ENCODE data around the gene C19orf81. TPM values are rescaled to one million over a fixed set of nuclear protein-coding genes. Genes with fewer than 3 reads are reported as not detected.

C19orf81 gene
- total RNA-seq, 4 donors from 2014 or later = not detected

DNA sequence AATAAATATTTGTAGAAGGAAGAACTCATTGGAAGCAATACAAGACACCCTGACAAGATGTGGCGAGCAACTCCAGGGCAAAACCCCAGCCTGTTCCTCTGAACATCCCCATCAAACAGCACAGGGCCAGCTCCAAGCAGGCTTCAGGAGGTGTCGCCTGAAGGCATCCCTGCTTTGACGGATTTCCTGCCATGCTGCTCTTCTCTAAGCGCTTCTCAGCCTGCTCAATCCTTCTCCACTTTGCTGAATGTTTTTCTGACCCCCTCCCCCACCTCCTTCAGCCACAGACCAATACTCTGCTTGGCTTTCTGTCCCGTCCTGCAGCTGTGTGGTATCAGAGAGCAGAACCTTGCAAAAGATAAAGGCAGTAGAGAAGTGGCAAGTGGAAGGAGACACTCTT lies 28.4 kb downstream of the C19orf81 start:
- 33 to 46% methylated on average over 3 to 4 of the region's 5 CpGs for WGBS, 2 donors (ENCODE audit: low coverage in 1 of 2)

DNA sequence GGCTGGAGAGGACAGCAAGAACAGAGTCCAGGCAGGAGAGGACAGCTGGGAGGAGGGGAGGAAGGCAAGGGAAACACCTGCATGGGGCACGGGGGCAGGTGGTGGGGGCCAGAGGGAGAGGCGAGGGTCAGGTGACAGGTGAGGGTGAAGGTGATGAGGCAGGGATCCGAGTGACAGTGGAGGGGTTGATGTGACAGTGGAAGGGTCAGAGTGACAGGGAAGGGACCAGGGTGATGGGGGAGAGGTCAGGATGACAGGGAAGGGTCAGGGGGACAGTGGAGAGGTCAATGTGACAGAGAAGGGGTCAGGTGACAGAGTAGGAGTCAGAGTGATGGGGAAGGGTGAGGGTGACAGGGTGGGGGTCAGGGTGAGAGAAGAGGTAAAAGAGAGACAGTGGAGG lies 29.1 kb downstream of the C19orf81 start:
- Histone ChIP-seq H3K4me3 (no peak overlapping the region), H3K4me1 (peaks cover 0 to 6% (median 2%) of the 10 kb centered on the region in 3 donors), H3K27me3 (peaks cover 83% of the 10 kb centered on the region), H3K36me3 (no peaks in the 10 kb centered on the region), H3K9me3 (peaks cover 0 to 7% (median 0%) of the 10 kb centered on the region in 3 donors), H3K27ac (no peak overlapping the region)
- WGBS, 2 donors (ENCODE audit: low coverage in 1 of 2) = 45 to 50% methylated on average over 1 to 3 of the region's 3 CpGs
- TF ChIP-seq EP300 (IDR thresholded peaks at IDR 0.05) (no peak), POLR2A (IDR thresholded peaks at IDR 0.05) (no peak), POLR2AphosphoS5 (IDR thresholded peaks at IDR 0.05) (no peak), CTCF (IDR thresholded peaks at IDR 0.05) (no peak)
- ATAC-seq = no peak

More for the DNA sequence above, 28.4 kb downstream of the C19orf81 start:
- H3K27me3 ChIP-seq = peaks cover 83% of the 10 kb centered on the region
- TF ChIP-seq EP300 (IDR thresholded peaks at IDR 0.05) (no peak), CTCF (IDR thresholded peaks at IDR 0.05) (no peak), POLR2A (IDR thresholded peaks at IDR 0.05) (no peak), POLR2AphosphoS5 (IDR thresholded peaks at IDR 0.05) (no peak)
- H3K4me3 ChIP-seq = no peak overlapping the region
- ATAC-seq = no peak
- H3K9me3 ChIP-seq = peaks cover 0 to 7% (median 0%) of the 10 kb centered on the region in 3 donors
- peaks cover 0 to 6% (median 2%) of the 10 kb centered on the region in 3 donors for H3K4me1 ChIP-seq
- no peak overlapping the region for H3K27ac ChIP-seq
- H3K36me3 ChIP-seq = no peaks in the 10 kb centered on the region

DNA sequence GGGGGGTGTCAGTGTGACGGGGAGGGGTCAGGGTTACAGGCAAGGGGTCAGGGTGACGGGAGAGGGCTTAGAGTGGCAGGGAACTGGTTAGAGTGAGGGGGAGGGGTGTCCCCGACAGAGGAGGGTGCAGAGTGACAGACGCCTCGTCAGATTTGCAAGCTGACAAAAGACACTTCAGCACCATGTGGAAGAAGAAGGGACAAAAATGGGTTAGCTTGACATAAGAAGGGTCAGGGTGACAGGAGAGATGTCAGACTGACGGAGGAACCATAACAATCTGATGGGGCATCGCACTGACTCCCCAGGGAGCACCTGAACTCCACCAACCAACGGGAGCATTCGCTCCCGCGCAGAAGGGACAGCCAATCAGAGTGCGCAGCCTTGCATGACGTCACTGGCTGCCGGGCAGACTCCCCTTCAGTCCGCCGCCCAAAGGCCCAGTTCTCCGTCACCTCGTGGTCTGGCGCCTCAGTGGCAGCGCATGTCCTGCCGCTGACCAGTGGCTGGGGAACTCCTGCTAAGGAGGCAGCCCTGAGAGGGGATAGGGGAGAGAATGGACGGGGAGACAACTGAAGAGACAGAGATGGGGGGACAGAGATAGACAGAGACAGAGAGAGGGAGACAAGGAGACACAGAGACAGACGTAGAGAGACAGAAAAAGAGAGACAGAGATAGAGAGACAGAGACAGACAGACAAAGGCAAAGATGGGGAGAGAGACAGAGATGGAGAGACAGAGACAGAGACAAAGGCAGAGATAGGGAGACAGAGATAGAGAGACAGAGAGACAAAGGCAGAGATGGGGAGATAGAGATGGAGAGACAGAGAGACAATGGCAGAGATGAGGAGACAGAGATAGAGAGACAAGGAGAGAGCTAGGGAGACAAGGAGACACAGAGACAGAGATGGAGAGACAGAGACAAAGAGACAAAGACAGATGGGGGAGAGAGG lies 30.2 kb downstream of the C19orf81 start:
- Histone ChIP-seq H3K4me1 (peaks cover 0 to 6% (median 2%) of the 10 kb centered on the region in 3 donors), H3K27ac (no peak overlapping the region), H3K27me3 (peaks cover 83% of the 10 kb centered on the region), H3K36me3 (no peaks in the 10 kb centered on the region), H3K9me3 (peaks cover 0 to 7% (median 0%) of the 10 kb centered on the region in 3 donors), H3K4me3 (no peak overlapping the region)
- 9 to 23% methylated on average over 8 to 13 of the region's 23 CpGs for WGBS, 2 donors (ENCODE audit: low coverage in 1 of 2)
- TF ChIP-seq POLR2AphosphoS5 (IDR thresholded peaks at IDR 0.05) (no peak), POLR2A (IDR thresholded peaks at IDR 0.05) (no peak), CTCF (IDR thresholded peaks at IDR 0.05) (no peak), EP300 (IDR thresholded peaks at IDR 0.05) (no peak)
- peak; percentile 90 for ATAC-seq

GRCh38 chr19:50686310-50687032 lies 37.2 kb downstream of the C19orf81 start:
- Histone ChIP-seq H3K27ac (no peak overlapping the region), H3K36me3 (no peaks in the 10 kb centered on the region), H3K9me3 (no peaks in the 10 kb centered on the region), H3K4me3 (no peak overlapping the region), H3K4me1 (no peaks in the 10 kb centered on the region), H3K27me3 (peaks cover 100% of the 10 kb centered on the region)
- 40% methylated on average over 2 of the region's 50 CpGs; no CpG with 5 or more reads in 1 of the 2 donors for WGBS, 2 donors (ENCODE audit: low coverage in 1 of 2)
- TF ChIP-seq POLR2A (IDR thresholded peaks at IDR 0.05) (no peak), EP300 (IDR thresholded peaks at IDR 0.05) (no peak), CTCF (IDR thresholded peaks at IDR 0.05) (no peak), POLR2AphosphoS5 (IDR thresholded peaks at IDR 0.05) (no peak)
- ATAC-seq = no peak

All from gastroesophageal sphincter (tissue), 4 donors.